HEK293 (cell line): Measurements from ENCODE around the gene PITPNC1.

Experiments
- SP2 ChIP-seq: fragments of 450-650 bp; formaldehyde crosslinking; IDR thresholded peaks from 2 replicates; pipeline ENCODE4 v1.5.1; 2016; ENCODE audit warnings: missing biosample characterization, missing genetic modification characterization
- TF ChIP-seq, protein P1 (sequence below): fragments of 450-650 bp; formaldehyde crosslinking; IDR thresholded peaks from 2 replicates; pipeline ENCODE4 v1.5.1; 2016; ENCODE audit warnings: missing biosample characterization, missing genetic modification characterization
- TF ChIP-seq, protein P2 (sequence below): fragments of 450-650 bp; formaldehyde crosslinking; IDR thresholded peaks from 2 replicates; pipeline ENCODE4 v1.5.1; 2016; ENCODE audit warnings: missing biosample characterization, missing genetic modification characterization

DNA sequence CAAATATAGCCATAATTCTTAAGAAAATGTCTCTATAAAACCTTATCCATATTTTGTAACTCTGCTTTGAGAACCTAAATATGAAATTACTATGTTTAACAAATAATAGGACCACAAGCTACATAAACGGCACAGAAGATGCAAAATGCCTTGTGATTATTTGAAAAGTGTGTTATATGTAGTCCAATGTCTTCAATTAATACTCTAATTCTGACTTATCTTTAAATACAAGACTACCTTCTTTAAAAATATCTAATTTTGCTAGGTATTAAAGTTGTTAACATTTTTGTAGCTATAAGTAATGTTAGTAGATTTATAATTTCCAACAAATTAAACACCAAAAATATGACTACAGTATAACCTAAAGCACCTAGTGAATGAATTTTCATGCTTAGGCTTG is 27.7 kb upstream of the PITPNC1 start:
- no peak for TF ChIP-seq SP2 (tag by site-specific recombination)
- TF ChIP-seq, protein P1, sequence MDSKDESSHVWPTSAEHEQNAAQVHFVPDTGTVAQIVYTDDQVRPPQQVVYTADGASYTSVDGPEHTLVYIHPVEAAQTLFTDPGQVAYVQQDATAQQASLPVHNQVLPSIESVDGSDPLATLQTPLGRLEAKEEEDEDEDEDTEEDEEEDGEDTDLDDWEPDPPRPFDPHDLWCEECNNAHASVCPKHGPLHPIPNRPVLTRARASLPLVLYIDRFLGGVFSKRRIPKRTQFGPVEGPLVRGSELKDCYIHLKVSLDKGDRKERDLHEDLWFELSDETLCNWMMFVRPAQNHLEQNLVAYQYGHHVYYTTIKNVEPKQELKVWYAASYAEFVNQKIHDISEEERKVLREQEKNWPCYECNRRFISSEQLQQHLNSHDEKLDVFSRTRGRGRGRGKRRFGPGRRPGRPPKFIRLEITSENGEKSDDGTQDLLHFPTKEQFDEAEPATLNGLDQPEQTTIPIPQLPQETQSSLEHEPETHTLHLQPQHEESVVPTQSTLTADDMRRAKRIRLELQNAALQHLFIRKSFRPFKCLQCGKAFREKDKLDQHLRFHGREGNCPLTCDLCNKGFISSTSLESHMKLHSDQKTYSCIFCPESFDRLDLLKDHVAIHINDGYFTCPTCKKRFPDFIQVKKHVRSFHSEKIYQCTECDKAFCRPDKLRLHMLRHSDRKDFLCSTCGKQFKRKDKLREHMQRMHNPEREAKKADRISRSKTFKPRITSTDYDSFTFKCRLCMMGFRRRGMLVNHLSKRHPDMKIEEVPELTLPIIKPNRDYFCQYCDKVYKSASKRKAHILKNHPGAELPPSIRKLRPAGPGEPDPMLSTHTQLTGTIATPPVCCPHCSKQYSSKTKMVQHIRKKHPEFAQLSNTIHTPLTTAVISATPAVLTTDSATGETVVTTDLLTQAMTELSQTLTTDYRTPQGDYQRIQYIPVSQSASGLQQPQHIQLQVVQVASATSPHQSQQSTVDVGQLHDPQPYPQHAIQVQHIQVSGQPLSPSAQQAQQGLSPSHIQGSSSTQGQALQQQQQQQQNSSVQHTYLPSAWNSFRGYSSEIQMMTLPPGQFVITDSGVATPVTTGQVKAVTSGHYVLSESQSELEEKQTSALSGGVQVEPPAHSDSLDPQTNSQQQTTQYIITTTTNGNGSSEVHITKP (tag by site-specific recombination) = no peak
- TF ChIP-seq, protein P2, sequence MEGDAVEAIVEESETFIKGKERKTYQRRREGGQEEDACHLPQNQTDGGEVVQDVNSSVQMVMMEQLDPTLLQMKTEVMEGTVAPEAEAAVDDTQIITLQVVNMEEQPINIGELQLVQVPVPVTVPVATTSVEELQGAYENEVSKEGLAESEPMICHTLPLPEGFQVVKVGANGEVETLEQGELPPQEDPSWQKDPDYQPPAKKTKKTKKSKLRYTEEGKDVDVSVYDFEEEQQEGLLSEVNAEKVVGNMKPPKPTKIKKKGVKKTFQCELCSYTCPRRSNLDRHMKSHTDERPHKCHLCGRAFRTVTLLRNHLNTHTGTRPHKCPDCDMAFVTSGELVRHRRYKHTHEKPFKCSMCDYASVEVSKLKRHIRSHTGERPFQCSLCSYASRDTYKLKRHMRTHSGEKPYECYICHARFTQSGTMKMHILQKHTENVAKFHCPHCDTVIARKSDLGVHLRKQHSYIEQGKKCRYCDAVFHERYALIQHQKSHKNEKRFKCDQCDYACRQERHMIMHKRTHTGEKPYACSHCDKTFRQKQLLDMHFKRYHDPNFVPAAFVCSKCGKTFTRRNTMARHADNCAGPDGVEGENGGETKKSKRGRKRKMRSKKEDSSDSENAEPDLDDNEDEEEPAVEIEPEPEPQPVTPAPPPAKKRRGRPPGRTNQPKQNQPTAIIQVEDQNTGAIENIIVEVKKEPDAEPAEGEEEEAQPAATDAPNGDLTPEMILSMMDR (tag by site-specific recombination) = no peak
